ENCODE results near the gene PPM1J.

The PPM1J gene

GRCh38 chr1:112687361-112687760 is 27.8 kb downstream of the PPM1J start:
- DNase-seq (ENCODE audit: low read depth) = no peak

GRCh38 chr1:112686835-112687234 is 28.3 kb downstream of the PPM1J start:
- no peak for DNase-seq (ENCODE audit: low read depth)

- DNase-seq (ENCODE audit: low read depth) = no peak
Observed at GRCh38 chr1:112686417-112686816, 28.7 kb downstream of the PPM1J start.

GRCh38 chr1:112685913-112686312 is 29.2 kb downstream of the PPM1J start:
- DNase-seq (ENCODE audit: low read depth) = no peak

GRCh38 chr1:112678605-112679004 is 36.5 kb downstream of the PPM1J start:
- DNase-seq (ENCODE audit: low read depth) = no peak

GRCh38 chr1:112677501-112677900 is 37.6 kb downstream of the PPM1J start:
- DNase-seq (ENCODE audit: low read depth) = no peak

- no peak for DNase-seq (ENCODE audit: low read depth)
Observed at GRCh38 chr1:112676543-112676942, 38.6 kb downstream of the PPM1J start.

- DNase-seq (ENCODE audit: low read depth) = no peak
Observed at GRCh38 chr1:112675728-112676381, 39.3 kb downstream of the PPM1J start.

- no peak for DNase-seq (ENCODE audit: low read depth)
Observed at GRCh38 chr1:112674986-112675727, 40.0 kb downstream of the PPM1J start.

- DNase-seq (ENCODE audit: low read depth) = peak; percentile 66
Observed at GRCh38 chr1:112674440-112674985, 40.6 kb downstream of the PPM1J start, which contains the start of gene MOV10. Gene MOV10 (plus strand): TSS chr1:112674659. CDS start chr1:112674913, 254 bp downstream.

GRCh38 chr1:112673592-112674439 is 41.3 kb downstream of the PPM1J start:
- peak; percentile 83 for DNase-seq (ENCODE audit: low read depth)

- DNase-seq (ENCODE audit: low read depth) = no peak
Observed at GRCh38 chr1:112672842-112673241, 42.3 kb downstream of the PPM1J start.

GRCh38 chr1:112672009-112672408 is 43.1 kb downstream of the PPM1J start:
- DNase-seq (ENCODE audit: low read depth) = no peak

- no peak for DNase-seq (ENCODE audit: low read depth)
Observed at GRCh38 chr1:112666946-112667345, 48.2 kb downstream of the PPM1J start.

- DNase-seq (ENCODE audit: low read depth) = no peak
Observed at GRCh38 chr1:112665857-112666256, 49.3 kb downstream of the PPM1J start.

All from fibroblast of gingiva (primary cell).